ENCODE data around the gene GAS7.

DNA sequence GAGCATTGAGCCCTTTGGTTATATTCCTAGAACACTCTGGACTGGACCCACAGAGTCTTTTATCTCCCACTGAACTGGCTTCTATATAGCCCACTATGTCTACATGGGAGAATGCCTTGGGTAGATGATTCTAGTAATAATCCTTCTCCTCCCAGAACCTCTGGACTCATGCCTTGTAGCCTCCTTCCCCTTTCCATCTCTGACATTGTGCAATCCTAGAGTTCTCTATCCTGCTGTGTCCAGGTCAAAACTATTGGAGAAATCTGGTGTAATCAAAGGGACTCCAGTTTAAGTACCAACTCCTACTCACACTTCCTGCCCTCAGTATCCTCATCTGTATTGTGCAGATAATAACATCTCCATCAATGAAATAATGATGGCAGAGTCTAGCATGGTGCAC is 302.5 kb downstream of the GAS7 start:
- no peak for TF ChIP-seq POLR2A (IDR thresholded peaks at IDR 0.05)
- TF ChIP-seq, protein P1, sequence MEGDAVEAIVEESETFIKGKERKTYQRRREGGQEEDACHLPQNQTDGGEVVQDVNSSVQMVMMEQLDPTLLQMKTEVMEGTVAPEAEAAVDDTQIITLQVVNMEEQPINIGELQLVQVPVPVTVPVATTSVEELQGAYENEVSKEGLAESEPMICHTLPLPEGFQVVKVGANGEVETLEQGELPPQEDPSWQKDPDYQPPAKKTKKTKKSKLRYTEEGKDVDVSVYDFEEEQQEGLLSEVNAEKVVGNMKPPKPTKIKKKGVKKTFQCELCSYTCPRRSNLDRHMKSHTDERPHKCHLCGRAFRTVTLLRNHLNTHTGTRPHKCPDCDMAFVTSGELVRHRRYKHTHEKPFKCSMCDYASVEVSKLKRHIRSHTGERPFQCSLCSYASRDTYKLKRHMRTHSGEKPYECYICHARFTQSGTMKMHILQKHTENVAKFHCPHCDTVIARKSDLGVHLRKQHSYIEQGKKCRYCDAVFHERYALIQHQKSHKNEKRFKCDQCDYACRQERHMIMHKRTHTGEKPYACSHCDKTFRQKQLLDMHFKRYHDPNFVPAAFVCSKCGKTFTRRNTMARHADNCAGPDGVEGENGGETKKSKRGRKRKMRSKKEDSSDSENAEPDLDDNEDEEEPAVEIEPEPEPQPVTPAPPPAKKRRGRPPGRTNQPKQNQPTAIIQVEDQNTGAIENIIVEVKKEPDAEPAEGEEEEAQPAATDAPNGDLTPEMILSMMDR (IDR thresholded peaks at IDR 0.05) = no peak
- TF ChIP-seq POLR2AphosphoS5 (IDR thresholded peaks at IDR 0.05) = no peak
- TF ChIP-seq EP300 (IDR thresholded peaks at IDR 0.05) = no peak
